ENCODE data around the gene FMO4.
"Not testable (repeated sequence)": the region's sequence is repeated elsewhere in the genome, so short reads cannot be mapped to it uniquely, and the experiment has no call there.

FMO4 gene

GRCh38 chr1:171313835-171314320, at the start of gene FMO4:
Gene FMO4, plus strand, starts transcription at chr1:171314183. Its CDS starts 5,643 bp downstream, at chr1:171319826.
- Histone ChIP-seq H3K9ac (ENCODE audit: low read depth, low read length) (peak within 1 kb of the TSS; percentile 7; the same call in 1 of the 2 replicates), H3K36me3 (ENCODE audit: insufficient read depth, low read length) (no peaks in the 10 kb centered on the region), H3K4me1 (ENCODE audit: insufficient read depth, low read length) (no peaks in the 10 kb centered on the region; the same call in 1 of the 2 replicates)

GRCh38 chr1:171265686-171266085, 48.3 kb upstream of the FMO4 start:
- Histone ChIP-seq H3K4me1 (ENCODE audit: insufficient read depth, low read length) (no peaks in the 10 kb centered on the region), H3K9me3 (ENCODE audit: control insufficient read depth, insufficient read depth, low read length) (no peaks in the 10 kb centered on the region)

More at GRCh38 chr1:171313835-171314320, at the start of gene FMO4:
- no peaks in the 10 kb centered on the region for H3K9me3 ChIP-seq (ENCODE audit: control insufficient read depth, insufficient read depth, low read length)

GRCh38 chr1:171266930-171267329, 47.1 kb upstream of the FMO4 start:
- Histone ChIP-seq H3K36me3 (ENCODE audit: insufficient read depth, low read length) (no peaks in the 10 kb centered on the region), H3K9ac (ENCODE audit: low read depth, low read length) (no peak overlapping the region), H3K4me1 (ENCODE audit: insufficient read depth, low read length) (no peaks in the 10 kb centered on the region), H3K9me3 (ENCODE audit: control insufficient read depth, insufficient read depth, low read length) (no peaks in the 10 kb centered on the region)

More at GRCh38 chr1:171265686-171266085, 48.3 kb upstream of the FMO4 start:
- Histone ChIP-seq H3K36me3 (ENCODE audit: insufficient read depth, low read length) (no peaks in the 10 kb centered on the region), H3K9ac (ENCODE audit: low read depth, low read length) (no peak overlapping the region)

GRCh38 chr1:171267391-171267790, 46.6 kb upstream of the FMO4 start:
- H3K9me3 ChIP-seq (ENCODE audit: control insufficient read depth, insufficient read depth, low read length) = no peaks in the 10 kb centered on the region
- no peaks in the 10 kb centered on the region for H3K4me1 ChIP-seq (ENCODE audit: insufficient read depth, low read length)
- H3K36me3 ChIP-seq (ENCODE audit: insufficient read depth, low read length) = no peaks in the 10 kb centered on the region
- H3K9ac ChIP-seq (ENCODE audit: low read depth, low read length) = no peak overlapping the region

- H3K36me3 ChIP-seq (ENCODE audit: insufficient read depth, low read length) = no peaks in the 10 kb centered on the region
- no peaks in the 10 kb centered on the region for H3K4me1 ChIP-seq (ENCODE audit: insufficient read depth, low read length)
- H3K9me3 ChIP-seq (ENCODE audit: control insufficient read depth, insufficient read depth, low read length) = no peaks in the 10 kb centered on the region
- H3K9ac ChIP-seq (ENCODE audit: low read depth, low read length) = no peak overlapping the region
These were observed 43.2 kb upstream of the FMO4 start for GRCh38 chr1:171270806-171271205.

- H3K36me3 ChIP-seq (ENCODE audit: insufficient read depth, low read length) = no peaks in the 10 kb centered on the region
- no peaks in the 10 kb centered on the region for H3K9me3 ChIP-seq (ENCODE audit: control insufficient read depth, insufficient read depth, low read length)
- H3K9ac ChIP-seq (ENCODE audit: low read depth, low read length) = no peak overlapping the region
- H3K4me1 ChIP-seq (ENCODE audit: insufficient read depth, low read length) = no peaks in the 10 kb centered on the region
These were observed 36.4 kb upstream of the FMO4 start for GRCh38 chr1:171277534-171277933.

GRCh38 chr1:171279234-171279633, 34.7 kb upstream of the FMO4 start:
- H3K9ac ChIP-seq (ENCODE audit: low read depth, low read length) = no peak overlapping the region
- H3K9me3 ChIP-seq (ENCODE audit: control insufficient read depth, insufficient read depth, low read length) = no peaks in the 10 kb centered on the region
- no peaks in the 10 kb centered on the region for H3K4me1 ChIP-seq (ENCODE audit: insufficient read depth, low read length)
- no peaks in the 10 kb centered on the region for H3K36me3 ChIP-seq (ENCODE audit: insufficient read depth, low read length)

GRCh38 chr1:171279678-171280077, 34.3 kb upstream of the FMO4 start:
- no peaks in the 10 kb centered on the region for H3K4me1 ChIP-seq (ENCODE audit: insufficient read depth, low read length)
- H3K9ac ChIP-seq (ENCODE audit: low read depth, low read length) = no peak overlapping the region

GRCh38 chr1:171280599-171280998, 33.4 kb upstream of the FMO4 start:
- no peaks in the 10 kb centered on the region for H3K36me3 ChIP-seq (ENCODE audit: insufficient read depth, low read length)
- no peaks in the 10 kb centered on the region for H3K9me3 ChIP-seq (ENCODE audit: control insufficient read depth, insufficient read depth, low read length)
- no peak overlapping the region for H3K9ac ChIP-seq (ENCODE audit: low read depth, low read length)
- no peaks in the 10 kb centered on the region for H3K4me1 ChIP-seq (ENCODE audit: insufficient read depth, low read length)

More at GRCh38 chr1:171279678-171280077, 34.3 kb upstream of the FMO4 start:
- Histone ChIP-seq H3K36me3 (ENCODE audit: insufficient read depth, low read length) (no peaks in the 10 kb centered on the region), H3K9me3 (ENCODE audit: control insufficient read depth, insufficient read depth, low read length) (no peaks in the 10 kb centered on the region)

- Histone ChIP-seq H3K9me3 (ENCODE audit: control insufficient read depth, insufficient read depth, low read length) (no peaks in the 10 kb centered on the region), H3K4me1 (ENCODE audit: insufficient read depth, low read length) (no peaks in the 10 kb centered on the region), H3K9ac (ENCODE audit: low read depth, low read length) (no peak overlapping the region), H3K36me3 (ENCODE audit: insufficient read depth, low read length) (no peaks in the 10 kb centered on the region)
These were observed 27.8 kb upstream of the FMO4 start for GRCh38 chr1:171286032-171286705.

- Histone ChIP-seq H3K4me1 (ENCODE audit: insufficient read depth, low read length) (no peaks in the 10 kb centered on the region), H3K9ac (ENCODE audit: low read depth, low read length) (no peak overlapping the region), H3K9me3 (ENCODE audit: control insufficient read depth, insufficient read depth, low read length) (no peaks in the 10 kb centered on the region), H3K36me3 (ENCODE audit: insufficient read depth, low read length) (no peaks in the 10 kb centered on the region)
These were observed 23.4 kb upstream of the FMO4 start for GRCh38 chr1:171290621-171291020.

GRCh38 chr1:171292799-171293198, 21.2 kb upstream of the FMO4 start:
- Histone ChIP-seq H3K9me3 (ENCODE audit: control insufficient read depth, insufficient read depth, low read length) (no peaks in the 10 kb centered on the region), H3K9ac (ENCODE audit: low read depth, low read length) (no peak overlapping the region), H3K36me3 (ENCODE audit: insufficient read depth, low read length) (no peaks in the 10 kb centered on the region), H3K4me1 (ENCODE audit: insufficient read depth, low read length) (peaks cover 15% of the 10 kb centered on the region)

GRCh38 chr1:171295383-171295782, 18.6 kb upstream of the FMO4 start:
- peaks cover 34% of the 10 kb centered on the region for H3K4me1 ChIP-seq (ENCODE audit: insufficient read depth, low read length)
- H3K9me3 ChIP-seq (ENCODE audit: control insufficient read depth, insufficient read depth, low read length); H3K9ac ChIP-seq (ENCODE audit: low read depth, low read length); H3K36me3 ChIP-seq (ENCODE audit: insufficient read depth, low read length): not testable (repeated sequence)

GRCh38 chr1:171295821-171296220, 18.2 kb upstream of the FMO4 start:
- no peaks in the 10 kb centered on the region for H3K36me3 ChIP-seq (ENCODE audit: insufficient read depth, low read length)
- H3K9ac ChIP-seq (ENCODE audit: low read depth, low read length) = no peak overlapping the region
- H3K9me3 ChIP-seq (ENCODE audit: control insufficient read depth, insufficient read depth, low read length) = no peaks in the 10 kb centered on the region
- peaks cover 34% of the 10 kb centered on the region for H3K4me1 ChIP-seq (ENCODE audit: insufficient read depth, low read length)

GRCh38 chr1:171296897-171297296, 17.1 kb upstream of the FMO4 start:
- Histone ChIP-seq H3K9ac (ENCODE audit: low read depth, low read length) (no peak overlapping the region), H3K4me1 (ENCODE audit: insufficient read depth, low read length) (peaks cover 34% of the 10 kb centered on the region), H3K36me3 (ENCODE audit: insufficient read depth, low read length) (no peaks in the 10 kb centered on the region), H3K9me3 (ENCODE audit: control insufficient read depth, insufficient read depth, low read length) (no peaks in the 10 kb centered on the region)

All from ES-I3 (cell line).